ENCODE results near the gene CDH4. TPM values are rescaled to one million over a fixed set of nuclear protein-coding genes. Genes with fewer than 3 reads are reported as not detected.

Gene CDH4
- total RNA-seq, 1 donor from 2014 or later = not detected

GRCh38 chr20:61907081-61907891 is 655.2 kb downstream of the CDH4 start:
- DNase-seq (ENCODE audit: low spot score) (no peak), ATAC-seq (no peak)

DNA sequence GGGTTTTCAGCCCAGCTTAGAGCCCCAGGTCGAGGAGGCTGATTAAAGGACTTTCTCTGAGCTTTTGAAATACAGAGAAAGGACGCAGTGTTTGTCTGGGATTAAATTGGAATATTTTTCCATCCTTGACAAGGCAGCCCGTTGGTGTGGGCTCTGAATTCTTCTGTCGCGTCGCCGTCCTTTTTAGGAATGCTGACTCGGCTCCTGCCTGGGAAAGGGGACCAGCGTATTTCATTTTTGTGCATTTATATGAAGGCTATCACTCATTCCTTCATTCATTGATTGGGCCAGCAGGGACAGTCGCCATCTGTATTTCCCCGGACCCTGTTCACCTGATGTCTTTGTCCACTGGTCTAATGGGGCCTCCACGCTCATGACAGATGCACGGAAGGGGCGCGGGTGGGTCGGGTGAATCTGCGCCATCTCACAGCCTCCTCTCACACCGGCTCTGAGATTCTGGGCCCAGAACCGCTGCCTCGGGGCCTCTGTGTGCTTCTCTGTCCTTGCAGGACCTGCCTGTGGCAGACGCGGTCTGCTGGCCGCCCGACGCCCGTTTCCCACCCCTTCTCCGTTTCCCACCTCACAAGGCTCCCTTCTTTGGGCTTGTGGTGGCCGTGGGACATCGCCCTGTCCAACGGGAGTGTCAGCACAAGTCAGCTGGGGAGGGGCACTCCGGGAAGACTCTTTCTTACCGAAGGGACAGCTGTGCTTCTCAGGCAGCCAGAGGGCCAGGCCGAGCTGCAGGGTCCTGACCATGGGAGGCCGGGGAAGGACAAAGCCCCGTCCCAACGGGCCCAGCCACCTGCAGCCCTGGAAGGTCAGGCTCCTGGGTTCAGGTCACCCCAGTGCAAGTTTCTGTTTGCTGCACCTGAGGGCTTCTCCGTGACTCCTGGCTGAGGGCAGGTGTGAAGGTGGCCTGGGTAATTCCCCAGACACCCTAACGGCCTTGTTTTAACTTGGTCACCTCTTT is 656.3 kb downstream of the CDH4 start:
- DNase-seq (ENCODE audit: low spot score) = no peak
- ATAC-seq = no peak

DNA sequence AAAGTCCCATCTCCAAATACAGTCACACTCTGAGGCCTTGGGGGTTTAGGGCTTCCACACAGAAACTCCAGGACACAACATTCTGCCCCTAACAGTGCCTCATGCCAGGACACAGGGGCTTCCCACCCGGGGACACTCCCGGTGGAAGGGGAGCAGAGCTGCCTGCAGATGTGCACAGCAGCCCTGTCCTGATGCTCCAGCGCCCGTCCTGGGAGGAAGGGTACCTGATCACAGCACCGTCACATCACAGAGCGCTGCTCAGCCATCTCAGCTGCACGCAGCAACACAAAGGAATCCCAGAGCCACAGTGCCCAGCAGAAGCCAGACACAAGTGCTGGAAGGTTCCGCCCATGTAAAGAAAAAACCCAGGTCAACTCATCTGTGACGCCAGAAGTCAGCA is 657.0 kb downstream of the CDH4 start:
- ATAC-seq (no peak), DNase-seq (ENCODE audit: low spot score) (no peak)

DNA sequence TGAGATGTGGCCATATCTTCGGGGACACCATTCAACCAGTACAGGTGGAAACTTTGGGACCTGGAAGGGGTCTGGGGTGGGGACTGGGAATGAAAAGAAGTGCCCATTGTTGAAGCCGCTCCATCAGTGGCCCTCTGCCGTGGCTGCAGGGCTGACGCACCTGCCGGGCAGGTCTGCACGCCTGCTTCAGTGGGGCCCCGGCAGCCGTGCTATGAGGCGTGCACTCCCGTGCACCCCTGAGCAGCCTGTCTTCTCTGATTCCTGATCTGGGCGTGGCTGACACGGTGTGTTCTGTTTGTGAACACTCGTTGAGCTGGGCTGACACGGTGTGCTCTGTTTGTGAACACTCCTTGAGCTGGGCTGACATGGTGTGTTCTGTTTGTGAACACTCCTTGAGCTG is 657.8 kb downstream of the CDH4 start:
- ATAC-seq = no peak
- no peak for DNase-seq (ENCODE audit: low spot score)

- no peak for ATAC-seq
- DNase-seq (ENCODE audit: low spot score) = no peak
These were observed 659.8 kb downstream of the CDH4 start for GRCh38 chr20:61911824-61912223.

- DNase-seq (ENCODE audit: low spot score) = no peak
- no peak for ATAC-seq
These were observed 660.8 kb downstream of the CDH4 start for GRCh38 chr20:61912665-61913422.

DNA sequence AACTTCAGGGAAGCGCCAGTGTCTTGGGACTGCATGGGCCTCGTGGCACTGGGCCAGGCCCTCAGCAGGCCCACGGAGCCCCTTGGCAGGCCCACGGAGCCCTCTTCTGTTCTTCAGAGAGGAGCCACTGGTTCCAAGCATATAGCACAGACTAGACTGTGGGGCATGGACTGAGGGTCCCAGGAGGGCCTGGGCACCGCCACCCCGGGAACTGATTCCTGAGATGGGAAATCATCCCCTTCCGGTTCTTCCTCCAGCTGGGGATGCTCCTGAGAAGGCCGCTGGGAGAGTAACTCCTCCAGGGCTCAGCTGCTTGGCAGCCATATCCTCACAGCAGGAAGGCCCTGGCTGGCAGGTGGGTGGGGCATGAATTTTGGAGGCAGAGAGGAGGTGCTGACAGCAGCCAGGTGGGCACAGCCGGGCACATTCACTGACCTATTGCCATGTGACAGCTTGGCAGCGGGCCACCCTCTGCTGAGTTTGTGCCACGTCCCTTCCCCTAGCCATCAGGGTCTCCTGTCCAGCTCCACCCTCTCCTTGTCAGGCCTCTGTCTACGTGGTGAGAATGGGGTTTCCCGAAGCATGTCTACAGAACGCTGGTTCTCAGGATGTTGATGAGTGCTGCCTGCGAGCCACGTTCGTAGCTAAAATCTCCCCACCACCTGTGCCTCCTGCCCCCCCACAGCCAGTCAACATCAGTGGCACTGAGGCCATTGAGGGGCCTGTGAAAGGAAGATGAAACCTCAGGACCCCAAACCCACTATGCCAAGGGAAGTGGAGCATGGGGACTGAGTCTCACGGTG is 661.6 kb downstream of the CDH4 start:
- DNase-seq (ENCODE audit: low spot score) = no peak

GRCh38 chr20:61915101-61915500 is 663.0 kb downstream of the CDH4 start:
- DNase-seq (ENCODE audit: low spot score) = no peak

More for the DNA sequence above, 661.6 kb downstream of the CDH4 start:
- ATAC-seq = no peak

DNA sequence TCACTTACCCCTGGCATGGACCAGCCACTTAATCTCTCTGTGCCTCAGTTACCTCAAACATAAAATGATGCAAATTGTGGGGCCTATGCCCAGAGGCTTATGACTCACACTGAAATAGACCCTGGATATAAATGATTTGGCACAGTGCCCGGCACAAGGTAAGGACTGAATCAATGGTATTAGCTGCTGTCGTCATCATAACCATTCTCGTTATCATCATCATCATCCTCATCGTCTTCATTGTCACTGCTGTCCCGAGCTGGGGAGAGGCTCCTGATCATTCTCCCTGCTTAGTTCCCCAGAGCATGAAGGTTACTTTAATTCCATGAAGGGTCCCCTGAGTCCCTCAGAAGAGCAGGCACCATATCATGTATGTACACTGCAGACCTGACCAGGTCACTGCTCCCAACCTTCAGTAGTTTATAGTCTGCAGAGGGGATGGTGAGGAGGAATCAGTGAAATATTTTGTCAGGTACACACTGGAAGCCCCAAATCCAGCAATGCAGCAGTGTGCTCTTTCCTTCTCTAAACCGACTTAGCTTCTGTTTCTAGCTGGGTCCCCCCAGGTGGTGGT is 664.3 kb downstream of the CDH4 start:
- ATAC-seq (no peak), DNase-seq (ENCODE audit: low spot score) (no peak)

More at GRCh38 chr20:61915101-61915500, 663.0 kb downstream of the CDH4 start:
- no peak for ATAC-seq

DNA sequence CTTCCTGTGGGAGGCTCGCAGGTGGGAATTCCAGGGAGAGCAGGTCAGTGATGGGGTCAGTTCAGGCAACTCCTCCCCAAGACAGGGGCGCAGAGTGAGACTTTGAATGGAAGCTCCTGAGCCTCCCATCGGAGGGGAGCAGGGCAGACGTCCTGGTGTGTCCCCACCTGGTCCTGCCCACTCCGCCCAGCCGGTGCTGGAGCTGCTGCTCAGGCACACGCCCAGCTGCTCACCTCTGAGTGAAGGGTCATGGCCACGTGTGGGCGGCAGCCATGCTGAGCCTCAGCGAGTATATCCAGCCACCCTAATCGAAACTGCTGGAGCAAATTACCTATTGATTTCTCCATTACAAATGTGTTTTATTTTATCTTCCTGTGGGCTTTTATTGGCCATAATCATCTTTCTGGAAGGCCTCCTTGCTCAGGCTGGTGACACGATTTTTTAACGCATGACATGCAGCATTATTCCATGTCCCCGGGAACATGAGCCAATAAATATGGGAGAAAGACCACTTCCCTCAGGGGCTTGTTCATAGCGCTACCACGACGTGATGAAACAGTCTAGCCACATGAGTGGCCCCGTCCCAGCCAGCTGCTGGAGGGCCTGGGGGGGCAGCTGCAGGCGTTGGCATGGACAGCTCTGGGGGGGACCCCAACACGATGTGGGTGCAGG is 665.5 kb downstream of the CDH4 start:
- ATAC-seq (no peak), DNase-seq (ENCODE audit: low spot score) (no peak)

GRCh38 chr20:61918548-61918947 is 666.5 kb downstream of the CDH4 start:
- ATAC-seq = no peak
- no peak for DNase-seq (ENCODE audit: low spot score)

DNA sequence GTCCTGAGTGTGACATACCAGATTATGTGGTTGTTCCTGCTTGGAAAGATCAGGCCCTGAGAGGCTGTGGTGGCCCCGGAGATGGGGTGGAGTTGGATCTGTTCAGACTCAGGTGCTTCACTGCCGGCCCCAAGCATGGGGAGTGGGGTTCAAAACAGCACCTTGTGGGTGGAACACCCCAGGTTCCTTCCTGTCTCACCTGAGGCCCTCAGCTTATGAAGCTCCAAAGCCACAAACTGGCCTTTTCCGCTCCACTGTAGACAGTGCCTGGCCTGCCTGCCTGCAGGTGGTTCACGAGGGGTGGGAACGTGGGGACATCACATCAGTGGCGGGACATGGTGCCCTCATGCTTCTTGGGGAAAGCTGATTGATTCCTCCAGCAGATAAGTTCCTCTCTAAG is 667.2 kb downstream of the CDH4 start:
- ATAC-seq (no peak), DNase-seq (ENCODE audit: low spot score) (no peak)

GRCh38 chr20:61919675-61920365 is 667.8 kb downstream of the CDH4 start:
- no peak for DNase-seq (ENCODE audit: low spot score)
- no peak for ATAC-seq

GRCh38 chr20:61922411-61922810 is 670.4 kb downstream of the CDH4 start:
- ATAC-seq (no peak), DNase-seq (ENCODE audit: low spot score) (no peak)

DNA sequence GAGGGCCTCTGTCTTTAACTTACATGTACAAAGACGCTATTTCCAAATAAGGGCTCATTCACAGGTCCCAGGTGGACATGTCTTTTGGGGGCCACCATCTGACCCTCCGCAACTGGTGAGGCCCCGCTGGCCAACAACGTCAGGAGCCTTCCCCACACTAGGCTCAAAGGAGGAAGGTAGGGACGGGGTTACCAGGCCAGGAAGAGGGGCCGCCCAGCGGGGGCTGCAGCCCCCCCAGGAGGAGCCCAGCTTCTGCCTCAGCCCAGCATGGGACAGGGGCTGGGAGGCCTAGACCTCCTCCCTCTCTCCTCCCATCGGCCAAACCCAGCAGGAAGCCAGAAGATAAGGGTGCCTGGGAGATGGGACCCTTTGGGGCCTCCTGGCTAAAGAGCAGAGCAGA is 670.9 kb downstream of the CDH4 start:
- no peak for DNase-seq (ENCODE audit: low spot score)

GRCh38 chr20:61923371-61924166 is 671.5 kb downstream of the CDH4 start:
- no peak for DNase-seq (ENCODE audit: low spot score)

More for the DNA sequence above, 670.9 kb downstream of the CDH4 start:
- no peak for ATAC-seq

DNA sequence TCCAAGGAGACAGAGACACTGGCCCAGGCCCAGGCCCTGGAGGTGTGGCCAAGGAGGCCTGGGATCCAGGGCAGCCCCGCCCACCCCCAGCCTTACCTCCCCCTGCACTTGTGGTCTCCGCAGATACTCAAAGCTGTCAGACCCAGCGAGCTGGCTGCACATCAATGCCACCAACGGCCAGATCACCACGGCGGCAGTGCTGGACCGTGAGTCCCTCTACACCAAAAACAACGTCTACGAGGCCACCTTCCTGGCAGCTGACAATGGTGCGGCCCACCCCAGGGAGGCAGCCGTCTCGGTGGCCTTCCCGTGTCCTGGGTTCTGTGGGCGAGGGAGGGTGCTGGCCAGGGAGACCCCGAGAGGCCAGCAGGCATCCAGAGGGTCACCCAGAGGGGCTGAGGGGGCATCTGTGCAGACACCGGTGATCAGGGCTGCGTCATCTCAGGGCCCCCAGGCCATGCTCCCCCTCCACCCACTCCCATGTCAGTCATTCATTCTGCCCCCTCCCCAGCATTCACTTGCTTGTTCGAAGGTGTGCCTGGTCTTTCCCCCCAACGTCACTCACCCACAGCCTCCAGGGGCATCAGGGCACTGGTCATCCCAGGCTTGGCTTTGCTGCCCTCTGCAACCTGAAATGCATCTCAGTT is 672.3 kb downstream of the CDH4 start:
- no peak for DNase-seq (ENCODE audit: low spot score)
- ATAC-seq = no peak

More at GRCh38 chr20:61923371-61924166, 671.5 kb downstream of the CDH4 start:
- no peak for ATAC-seq
